Astrocyte of the cerebellum (primary cell): ENCODE results near the gene MARCHF4.
A peak's percentile ranks its signal among the peaks of the same experiment; 100 is the strongest.

Experiments
- DNase-seq: peaks from one replicate; pipeline ENCODE4 v3.0.0-alpha.2; 2011; ENCODE audit warnings: low read depth
- H3K4me3 ChIP-seq: 2 replicates; pipeline ENCODE4 v1.5.1; 2011; ENCODE audit warnings: mild to moderate bottlenecking, low read depth, low read length, moderate library complexity
- in situ Hi-C: cut with HindIII; loops from 2 replicates; pipeline ENCODE4 v1.10.0; 2017; ENCODE audit warnings: low sequenced_read_pairs
- TF ChIP-seq, protein P1 (sequence below): IDR thresholded peaks from 2 replicates; pipeline ENCODE4 v1.5.1; 2012; ENCODE audit warnings: low read length, low read depth, moderate library complexity, mild to moderate bottlenecking; ENCODE audit errors: missing control alignments

MARCHF4 gene

DNA sequence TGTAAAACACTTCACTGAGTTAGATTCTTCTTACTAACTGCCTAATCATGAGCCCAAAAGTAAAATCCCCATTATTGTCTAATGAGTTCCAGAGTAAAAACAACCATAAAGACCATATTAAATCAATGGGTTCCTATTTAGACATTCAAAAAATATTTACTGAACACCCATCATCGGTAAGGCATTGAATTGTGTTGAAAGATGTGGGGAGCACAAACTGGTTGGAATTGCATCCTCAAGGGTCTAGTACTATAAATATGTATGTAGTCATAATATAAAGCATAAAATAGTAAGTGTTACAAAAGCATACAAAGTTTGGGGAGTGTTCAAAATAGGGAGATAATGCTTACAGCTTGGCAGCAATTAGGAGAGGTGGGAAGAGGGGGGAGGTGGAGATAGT lies 3.0 kb upstream of the MARCHF4 start:
- no peak overlapping the region for H3K4me3 ChIP-seq
- no peak for DNase-seq
- TF ChIP-seq, protein P1, sequence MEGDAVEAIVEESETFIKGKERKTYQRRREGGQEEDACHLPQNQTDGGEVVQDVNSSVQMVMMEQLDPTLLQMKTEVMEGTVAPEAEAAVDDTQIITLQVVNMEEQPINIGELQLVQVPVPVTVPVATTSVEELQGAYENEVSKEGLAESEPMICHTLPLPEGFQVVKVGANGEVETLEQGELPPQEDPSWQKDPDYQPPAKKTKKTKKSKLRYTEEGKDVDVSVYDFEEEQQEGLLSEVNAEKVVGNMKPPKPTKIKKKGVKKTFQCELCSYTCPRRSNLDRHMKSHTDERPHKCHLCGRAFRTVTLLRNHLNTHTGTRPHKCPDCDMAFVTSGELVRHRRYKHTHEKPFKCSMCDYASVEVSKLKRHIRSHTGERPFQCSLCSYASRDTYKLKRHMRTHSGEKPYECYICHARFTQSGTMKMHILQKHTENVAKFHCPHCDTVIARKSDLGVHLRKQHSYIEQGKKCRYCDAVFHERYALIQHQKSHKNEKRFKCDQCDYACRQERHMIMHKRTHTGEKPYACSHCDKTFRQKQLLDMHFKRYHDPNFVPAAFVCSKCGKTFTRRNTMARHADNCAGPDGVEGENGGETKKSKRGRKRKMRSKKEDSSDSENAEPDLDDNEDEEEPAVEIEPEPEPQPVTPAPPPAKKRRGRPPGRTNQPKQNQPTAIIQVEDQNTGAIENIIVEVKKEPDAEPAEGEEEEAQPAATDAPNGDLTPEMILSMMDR = no peak
- in situ Hi-C loops = no loop called here

DNA sequence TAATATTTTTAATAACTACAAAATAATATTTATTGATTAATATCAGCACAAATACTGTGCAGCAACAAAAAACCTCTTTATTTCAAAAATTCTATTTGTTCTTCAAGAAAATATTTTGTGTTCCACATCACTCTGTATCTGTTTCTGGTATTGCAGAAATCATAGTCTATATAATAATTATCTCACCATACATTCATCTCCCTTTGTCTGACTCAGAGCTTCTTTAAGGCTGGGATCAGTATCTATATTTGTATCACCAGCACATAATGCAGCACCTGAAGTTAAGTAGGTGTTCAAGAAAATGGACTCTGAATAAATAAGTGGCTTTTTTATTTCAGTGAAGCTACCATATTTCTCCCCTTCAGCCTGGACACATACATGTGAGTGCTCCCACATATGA lies 1.6 kb upstream of the MARCHF4 start:
- in situ Hi-C loops = no loop called here
- no peak overlapping the region for H3K4me3 ChIP-seq
- DNase-seq = no peak
- TF ChIP-seq, protein P1 = no peak

DNA sequence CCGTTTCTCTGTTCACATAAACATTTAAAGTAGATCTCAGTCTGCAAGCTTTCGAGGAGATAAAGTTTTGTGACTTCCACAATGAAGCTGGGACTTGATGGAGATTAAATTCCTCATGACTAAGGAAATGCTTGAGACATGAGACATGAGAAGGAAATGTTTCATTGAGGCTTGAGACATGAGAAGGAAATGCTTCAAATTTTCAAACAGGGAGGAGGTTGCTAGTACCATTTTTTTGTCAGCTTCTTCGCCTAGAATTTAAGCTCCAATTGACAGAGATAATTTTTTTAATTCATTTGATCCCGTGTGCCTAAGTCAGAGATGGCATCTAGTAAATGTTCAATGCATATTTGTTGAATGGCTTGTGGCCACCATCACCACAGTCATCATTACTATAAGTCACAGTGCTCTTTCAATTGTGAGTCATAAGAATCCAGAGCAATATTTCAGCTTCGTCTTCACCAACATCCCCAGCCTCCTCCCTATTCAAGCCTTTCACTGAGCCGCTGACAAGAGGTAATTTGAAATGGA lies 543 bp upstream of the MARCHF4 start:
- no peak for DNase-seq
- peak overlapping the region; percentile 46 for H3K4me3 ChIP-seq
- TF ChIP-seq, protein P1 = no peak
- in situ Hi-C loops = no loop called here

DNA sequence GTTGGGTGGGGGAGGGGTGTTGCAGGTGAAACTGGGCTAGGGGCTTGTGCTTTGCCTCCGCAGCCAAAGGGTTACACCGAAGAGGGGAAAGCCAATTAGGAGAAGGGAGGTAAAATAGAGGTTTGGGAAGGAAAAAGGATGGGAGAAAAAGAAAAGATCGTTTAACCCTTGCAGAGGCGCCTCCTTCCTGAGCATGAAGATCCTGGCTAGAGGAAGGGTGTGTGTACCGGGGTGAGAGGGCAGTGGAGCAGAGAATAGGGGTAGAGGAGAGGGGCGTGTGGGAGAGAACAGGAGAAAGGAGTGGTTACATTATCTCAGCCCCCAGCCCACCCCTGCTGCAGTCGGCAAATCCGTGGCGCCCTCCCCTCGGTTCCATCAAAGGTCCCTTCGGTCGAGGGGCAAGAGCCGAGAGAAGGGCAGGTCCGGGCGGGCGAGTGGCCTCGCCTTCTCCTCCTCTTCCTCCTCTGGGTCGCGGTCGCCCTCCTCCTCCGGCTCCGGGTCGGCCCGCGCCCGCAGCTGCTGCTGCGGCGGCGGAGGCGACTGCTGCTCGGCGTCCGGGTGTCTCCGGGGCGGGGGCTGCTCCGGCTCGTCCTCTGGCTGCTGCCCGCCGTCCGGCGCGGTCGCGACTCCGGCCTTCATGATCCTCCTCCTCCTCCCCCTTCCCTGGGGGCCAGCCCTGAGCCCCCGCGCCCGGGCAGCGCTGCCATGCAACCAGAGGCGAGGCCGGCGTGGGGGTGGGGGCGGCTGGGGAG lies 1.1 kb downstream of the MARCHF4 start:
- H3K4me3 ChIP-seq = peak overlapping the region; percentile 46
- DNase-seq = no peak
- TF ChIP-seq, protein P1 = no peak
- in situ Hi-C loops = no loop called here

DNA sequence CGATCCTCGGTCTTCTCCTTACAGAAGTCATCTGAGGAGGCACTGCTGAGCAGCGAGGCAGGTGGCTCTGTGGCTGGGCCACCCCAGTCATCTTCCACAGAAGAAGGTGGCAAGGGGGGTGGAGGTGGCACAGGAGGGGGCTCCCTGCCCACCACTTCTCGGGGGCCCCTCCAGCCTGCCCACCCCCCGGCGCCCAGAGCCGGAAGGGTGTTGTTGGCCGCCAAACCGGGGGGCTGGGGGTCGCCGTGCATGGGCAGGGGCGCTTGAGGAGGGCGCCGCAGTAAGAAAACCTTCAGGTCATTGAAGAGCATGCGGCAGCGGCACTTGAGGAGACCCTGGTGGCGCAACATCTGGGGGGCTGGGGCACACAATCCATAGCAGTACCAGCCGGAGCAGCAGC lies 2.5 kb downstream of the MARCHF4 start:
- no peak for DNase-seq
- in situ Hi-C loops = no loop called here
- TF ChIP-seq, protein P1 = no peak
- no peak overlapping the region for H3K4me3 ChIP-seq

DNA sequence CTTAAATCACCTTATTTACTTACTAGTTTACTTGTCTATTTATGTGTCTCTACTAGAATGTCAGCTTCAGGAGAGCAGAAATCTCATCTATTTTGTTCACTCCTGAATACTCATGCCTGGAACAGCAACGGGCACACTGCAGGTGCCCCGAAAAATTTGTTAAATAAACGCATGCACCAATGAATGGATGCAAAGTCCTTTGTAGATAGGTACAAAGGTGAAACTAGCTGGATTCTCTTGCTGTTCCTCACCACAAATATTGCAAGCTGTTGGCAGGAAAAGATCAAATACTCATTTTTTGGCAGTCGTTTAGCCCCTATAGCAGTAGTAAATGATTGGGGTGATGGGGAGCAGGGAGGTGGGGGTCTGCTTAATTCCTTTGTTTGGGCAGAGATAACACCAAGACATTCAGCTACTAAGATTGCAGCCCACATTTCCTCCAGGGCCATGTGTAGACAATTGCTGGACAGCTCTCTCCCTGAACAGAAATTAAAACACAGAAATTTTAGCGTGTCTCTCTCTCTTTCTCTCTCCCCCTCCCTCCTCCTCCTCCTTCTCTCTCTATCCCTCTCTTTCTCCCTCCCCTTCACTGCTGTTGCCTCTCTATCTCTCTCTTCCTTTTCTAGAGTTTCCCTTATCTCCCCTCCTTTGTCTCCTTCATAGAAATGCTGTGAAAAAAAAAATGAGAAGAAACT lies 5.4 kb downstream of the MARCHF4 start:
- H3K4me3 ChIP-seq = no peak overlapping the region
- no peak for DNase-seq
- TF ChIP-seq, protein P1 = no peak
- in situ Hi-C loops = no loop called here
